H1 (cell line): ENCODE results near the gene GSTA3. TPM values are rescaled to one million over a fixed set of nuclear protein-coding genes. Genes with fewer than 3 reads are reported as not detected.

Experiments
- CTCF ChIA-PET: fragments of 300-600 bp; sonication (Branson Sonifier 250); formaldehyde crosslinking; loops from one replicate; lab custom pipeline; 2021; ENCODE audit not compliant: partially characterized antibody; lab: Charles Lee
- POLR2A ChIA-PET: fragments of 300-600 bp; sonication (Branson Sonifier 250); formaldehyde crosslinking; loops from one replicate; lab custom pipeline; 2021; ENCODE audit warnings: inconsistent platforms; ENCODE audit not compliant: partially characterized antibody; lab: Charles Lee
- DNase-seq, 2 experiments: peaks; one replicate each; pipeline versions ENCODE4 v3.0.0 to v3.0.0-alpha.2; 2010 to 2022; ENCODE audit warnings: low spot score in 2 of 2, low read depth in 1 of 2, mixed read lengths in 1 of 2
- FAIRE-seq: peaks from 2 replicates; lab custom pipeline; 2011; peaks lifted over from hg19 to GRCh38; lab: Jason Lieb, UNC
- H2AFZ ChIP-seq: 2 replicates; pipeline ENCODE4 v1.8.1; 2012; ENCODE audit warnings: low read length, inconsistent platforms
- H2AK5ac ChIP-seq: 2 replicates; pipeline ENCODE4 v1.6.1; 2013; ENCODE audit warnings: low read depth, low read length
- H2BK120ac ChIP-seq: replicated peaks from 2 replicates; pipeline ENCODE3; 2013; ENCODE audit warnings: low read depth, low read length, inconsistent platforms
- H2BK12ac ChIP-seq: 2 replicates; pipeline ENCODE4 v1.6.1; 2013; ENCODE audit warnings: low read depth, low read length
- H2BK15ac ChIP-seq: 2 replicates; pipeline ENCODE4 v1.6.1; 2013; ENCODE audit warnings: low read length
- H2BK20ac ChIP-seq: 2 replicates; pipeline ENCODE4 v1.6.1; 2013; ENCODE audit warnings: low read length
- H2BK5ac ChIP-seq: 2 replicates; pipeline ENCODE4 v1.6.1; 2013; ENCODE audit warnings: low read depth, low read length
- H3K14ac ChIP-seq: 2 replicates; pipeline ENCODE4 v1.6.1; 2013; ENCODE audit warnings: inconsistent platforms; ENCODE audit not compliant: insufficient read length
- H3K18ac ChIP-seq: 2 replicates; pipeline ENCODE4 v1.6.1; 2013; ENCODE audit warnings: low read length; ENCODE audit errors: extremely low read depth
- H3K23ac ChIP-seq: 2 replicates; pipeline ENCODE4 v1.6.1; 2013; ENCODE audit warnings: inconsistent platforms; ENCODE audit not compliant: insufficient read length
- H3K23me2 ChIP-seq: 2 replicates; pipeline ENCODE4 v1.6.1; 2013; ENCODE audit warnings: low read depth, low read length
- H3K27ac ChIP-seq: 2 replicates; pipeline ENCODE4 v1.6.1; 2011; ENCODE audit warnings: low read depth, low read length, inconsistent platforms
- H3K27me3 ChIP-seq, 4 experiments: replicated peaks in 1 of 4; 1 replicate in 1 of 4; 2 replicates in 3 of 4; pipeline versions ENCODE4 v1.6.1 to v1.8.1; 2011 to 2013; ENCODE audit warnings: low read length in 3 of 4, mild to moderate bottlenecking in 3 of 4, inconsistent platforms in 2 of 4, mixed read lengths in 2 of 4, moderate library complexity in 1 of 4; ENCODE audit not compliant: control insufficient read depth in 3 of 4, insufficient read depth in 3 of 4; ENCODE audit errors: extremely low read depth in 1 of 4
- H3K36me3 ChIP-seq, 4 experiments: 2 replicates each; pipeline versions ENCODE4 v1.6.1 to v1.8.1; 2011 to 2013; ENCODE audit warnings: mild to moderate bottlenecking in 4 of 4, low read length in 3 of 4, moderate library complexity in 2 of 4, control low read depth in 1 of 4, inconsistent platforms in 1 of 4; ENCODE audit not compliant: insufficient read depth in 4 of 4, control insufficient read depth in 2 of 4
- H3K4ac ChIP-seq: replicated peaks from 2 replicates; pipeline ENCODE3; 2013; ENCODE audit warnings: low read length, low read depth, mixed read lengths, inconsistent platforms; ENCODE audit not compliant: insufficient read length
- H3K4me1 ChIP-seq, 4 experiments: replicated peaks in 1 of 4; 1 replicate in 1 of 4; 2 replicates in 3 of 4; pipeline versions ENCODE4 v1.6.1 to v1.8.1; 2011 to 2013; ENCODE audit warnings: low read length in 3 of 4, inconsistent platforms in 2 of 4, mixed read lengths in 1 of 4; ENCODE audit not compliant: insufficient read depth in 4 of 4, control insufficient read depth in 3 of 4
- H3K4me2 ChIP-seq, 2 experiments: 2 replicates each; pipeline versions ENCODE4 v1.6.1 to v1.8.1; 2011 to 2013; ENCODE audit warnings: low read depth in 2 of 2, low read length in 2 of 2, control low read depth in 1 of 2, inconsistent platforms in 1 of 2, mild to moderate bottlenecking in 1 of 2; ENCODE audit not compliant: insufficient read depth in 1 of 2
- H3K4me3 ChIP-seq, 4 experiments: fragments of 200-600, 300-600 bp in 1 of 4; sonication (generic), shearing (Covaris generic), sonication (Bioruptor Twin) in 1 of 4; 2 replicates each; pipeline versions ENCODE4 v1.5.1 to v1.8.1; 2011 to 2016; ENCODE audit warnings: low read length in 4 of 4, low read depth in 3 of 4, control low read depth in 2 of 4, inconsistent platforms in 2 of 4, mild to moderate bottlenecking in 2 of 4, mixed read lengths in 1 of 4, moderate library complexity in 1 of 4; ENCODE audit not compliant: insufficient read depth in 2 of 4; ENCODE audit errors: extremely low read depth in 1 of 4
- H3K56ac ChIP-seq: replicated peaks from 2 replicates; pipeline ENCODE3; 2013; ENCODE audit warnings: low read depth, mild to moderate bottlenecking, mixed read lengths, low read length, inconsistent platforms; ENCODE audit not compliant: insufficient read length
- H3K79me1 ChIP-seq: 2 replicates; pipeline ENCODE4 v1.6.1; 2013; ENCODE audit warnings: low read depth, low read length, control low read depth
- H3K79me2 ChIP-seq, 2 experiments: 2 replicates each; pipeline versions ENCODE4 v1.6.1 to v1.8.1; 2012 to 2013; ENCODE audit warnings: low read length in 2 of 2, mild to moderate bottlenecking in 2 of 2, inconsistent platforms in 1 of 2; ENCODE audit not compliant: insufficient read depth in 2 of 2, control insufficient read depth in 1 of 2
- H3K9ac ChIP-seq, 4 experiments: replicated peaks in 1 of 4; 1 replicate in 1 of 4; 2 replicates in 3 of 4; pipeline versions ENCODE4 v1.6.1 to v1.8.1; 2011 to 2013; ENCODE audit warnings: low read depth in 3 of 4, low read length in 3 of 4, control low read depth in 2 of 4, mild to moderate bottlenecking in 2 of 4, moderate library complexity in 2 of 4, inconsistent platforms in 1 of 4; ENCODE audit errors: extremely low read depth in 1 of 4
- H3K9me3 ChIP-seq, 2 experiments: 2 replicates each; pipeline versions ENCODE4 v1.6.1 to v1.8.1; 2012 to 2013; ENCODE audit warnings: mild to moderate bottlenecking in 2 of 2, moderate library complexity in 2 of 2, control low read depth in 1 of 2, inconsistent platforms in 1 of 2, low read depth in 1 of 2, low read length in 1 of 2, mixed read lengths in 1 of 2; ENCODE audit not compliant: insufficient read depth in 2 of 2
- H4K20me1 ChIP-seq, 2 experiments: replicated peaks in 1 of 2; 2 replicates each; pipeline versions ENCODE3 to v1.8.1; 2011 to 2013; ENCODE audit warnings: inconsistent platforms in 2 of 2, low read length in 2 of 2, mild to moderate bottlenecking in 1 of 2; ENCODE audit not compliant: insufficient read depth in 2 of 2, control insufficient read depth in 1 of 2
- H4K5ac ChIP-seq: 2 replicates; pipeline ENCODE4 v1.6.1; 2013; ENCODE audit warnings: low read length, low read depth, mixed read lengths, inconsistent platforms; ENCODE audit not compliant: insufficient read length
- H4K8ac ChIP-seq: 2 replicates; pipeline ENCODE4 v1.8.0; 2013; ENCODE audit warnings: mild to moderate bottlenecking, moderate library complexity, low read length, inconsistent platforms; ENCODE audit not compliant: insufficient read depth; ENCODE audit errors: extremely low read depth
- H4K91ac ChIP-seq: replicated peaks from 2 replicates; pipeline ENCODE3; 2013; ENCODE audit warnings: low read length, mixed read lengths, inconsistent platforms; ENCODE audit not compliant: insufficient read length
- BRCA1 ChIP-seq: IDR thresholded peaks from 2 replicates; pipeline ENCODE4 v1.6.1; 2012; ENCODE audit warnings: low read depth, low read length, improper control_type of control experiment
- CTCF ChIP-seq, 3 experiments: IDR thresholded peaks; 1 replicate in 2 of 3; 2 replicates in 1 of 3; pipeline versions ENCODE4 v1.5.1 to v1.6.1; 2011; ENCODE audit warnings: low read length in 3 of 3, mild to moderate bottlenecking in 3 of 3, inconsistent platforms in 2 of 3, low read depth in 1 of 3, moderate library complexity in 1 of 3; ENCODE audit not compliant: insufficient read depth in 1 of 3; ENCODE audit errors: control extremely low read depth in 1 of 3
- POU5F1 ChIP-seq: IDR thresholded peaks from 2 replicates; pipeline ENCODE4 v1.6.1; 2011; ENCODE audit warnings: low read depth, mild to moderate bottlenecking, low read length, moderate library complexity
- RXRA ChIP-seq: IDR thresholded peaks from 2 replicates; pipeline ENCODE4 v1.6.1; 2011; ENCODE audit warnings: low read depth, mild to moderate bottlenecking, low read length, moderate library complexity; ENCODE audit not compliant: insufficient read depth
- TAF7 ChIP-seq: optimal IDR thresholded peaks from 2 replicates; pipeline ENCODE3; 2011; ENCODE audit warnings: low read depth, mild to moderate bottlenecking, inconsistent platforms, low read length, moderate library complexity, borderline replicate concordance
- WGBS, 2 experiments: shearing (Covaris generic) in 1 of 2; methylation state at CpG; one replicate each; pipeline versions ENCODE4 v1.1.6 to v1.1.7; 2013 to 2015; ENCODE audit warnings: low lambda C conversion rate in 2 of 2, mixed read lengths in 2 of 2, inconsistent platforms in 1 of 2, low coverage in 1 of 2, missing lambda C conversion rate in 1 of 2; ENCODE audit not compliant: insufficient replicate concordance in 2 of 2, insufficient coverage in 1 of 2, insufficient read length in 1 of 2; ENCODE audit errors: extremely low coverage in 1 of 2, missing lambda C conversion rate in 1 of 2; 5-methylcytosine and 5-hydroxymethylcytosine counted together
- polyA plus RNA-seq, 7 experiments: library from polyadenylated mRNA; depleted of rRNA in 3 of 7; stranded (reverse) in 5 of 7; unstranded in 2 of 7; fragments of >200 nt in 5 of 7; fragments of 200-250 nt in 2 of 7; gene quantifications; 1 replicate in 5 of 7; 2 replicates in 1 of 7; 4 replicates in 1 of 7; pipeline versions ENCODE4 v1.2.1 to v1.2.3, GENCODE V29; 2011 to 2013; ENCODE audit warnings: missing spikeins in 2 of 7, mixed read lengths in 2 of 7
- total RNA-seq: library from RNA; stranded (reverse); fragmentation: NEBNext Ultra II Directional; extraction: Animal tissue kit (Norgen Biotek cat#: 25700); gene quantifications from 2 replicates; pipeline ENCODE4 v1.2.1, GENCODE V29; 2021
- TF ChIP-seq, protein P1 (sequence below): IDR thresholded peaks from 2 replicates; pipeline ENCODE4 v1.6.1; 2012; ENCODE audit warnings: low read length, inconsistent platforms

GSTA3 gene
- total and polyA plus RNA-seq, 2 of the 8 experiments (the other 6 are each of a cell fraction or from before 2014, with no cell fraction given), result not detected

DNA sequence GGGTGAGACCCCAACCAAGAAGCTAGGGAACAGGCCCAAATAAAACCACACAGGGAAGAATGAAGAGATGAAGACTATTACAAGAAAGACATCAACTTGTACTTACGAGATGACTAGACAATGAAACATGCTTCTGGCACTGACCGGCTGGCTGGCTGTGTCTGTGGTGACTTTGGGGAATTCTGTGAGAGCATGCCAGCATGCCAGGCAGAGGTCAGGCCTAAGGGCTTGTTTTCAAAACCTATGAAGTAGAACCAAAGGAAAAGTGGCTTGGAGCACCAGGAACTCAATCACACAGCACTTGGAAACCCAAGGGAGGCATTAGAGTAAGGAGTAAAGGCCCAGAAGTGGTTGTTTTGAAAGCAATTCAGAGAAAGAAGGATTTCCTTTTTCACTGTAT lies 28.4 kb upstream of the GSTA3 start:
- Histone ChIP-seq H2BK120ac (no peak overlapping the region), H3K79me2 (no peaks in the 10 kb centered on the region), H3K79me1 (no peaks in the 10 kb centered on the region), H3K4me3 (no peak overlapping the region), H3K27me3 (no peaks in the 10 kb centered on the region), H3K23me2 (no peaks in the 10 kb centered on the region), H3K4me1 (no peaks in the 10 kb centered on the region), H3K56ac (no peak overlapping the region), H3K4ac (no peak overlapping the region), H3K18ac (no peak overlapping the region), H4K5ac (no peak overlapping the region), H2BK20ac (no peak overlapping the region), H2BK5ac (no peak overlapping the region), H2BK15ac (no peak overlapping the region), H3K27ac (no peak overlapping the region), H3K36me3 (no peaks in the 10 kb centered on the region), H4K20me1 (no peaks in the 10 kb centered on the region), H3K23ac (no peak overlapping the region), H2AK5ac (no peak overlapping the region), H2BK12ac (no peak overlapping the region), H4K8ac (no peak overlapping the region), H2AFZ (no peak overlapping the region), H4K91ac (no peak overlapping the region), H3K9me3 (no peaks in the 10 kb centered on the region), H3K9ac (no peak overlapping the region), H3K4me2 (no peak overlapping the region), H3K14ac (no peak overlapping the region)
- DNase-seq, result no peak
- 91% methylated on average over 2 of the region's 2 CpGs; no CpG with 5 or more reads in 1 of the 2 experiments for WGBS, 2 experiments
- POLR2A ChIA-PET, result no interaction called here
- no peak for FAIRE-seq
- CTCF ChIA-PET, result interaction anchor here (0.7 kb wide), 1 partner anchor 8 kb away, joined by 3 read pairs; no protein-coding TSS in a partner anchor
- TF ChIP-seq BRCA1, result no peak
- TF ChIP-seq, protein P1, sequence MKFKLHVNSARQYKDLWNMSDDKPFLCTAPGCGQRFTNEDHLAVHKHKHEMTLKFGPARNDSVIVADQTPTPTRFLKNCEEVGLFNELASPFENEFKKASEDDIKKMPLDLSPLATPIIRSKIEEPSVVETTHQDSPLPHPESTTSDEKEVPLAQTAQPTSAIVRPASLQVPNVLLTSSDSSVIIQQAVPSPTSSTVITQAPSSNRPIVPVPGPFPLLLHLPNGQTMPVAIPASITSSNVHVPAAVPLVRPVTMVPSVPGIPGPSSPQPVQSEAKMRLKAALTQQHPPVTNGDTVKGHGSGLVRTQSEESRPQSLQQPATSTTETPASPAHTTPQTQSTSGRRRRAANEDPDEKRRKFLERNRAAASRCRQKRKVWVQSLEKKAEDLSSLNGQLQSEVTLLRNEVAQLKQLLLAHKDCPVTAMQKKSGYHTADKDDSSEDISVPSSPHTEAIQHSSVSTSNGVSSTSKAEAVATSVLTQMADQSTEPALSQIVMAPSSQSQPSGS, result no peak
- TF ChIP-seq TAF7, result no peak
- TF ChIP-seq CTCF (IDR thresholded peaks at IDR 0.05; ENCODE audit: control extremely low read depth in 1 of 3, insufficient read depth in 1 of 3, low read depth in 1 of 3, low read length in 3 of 3), result no peak
- TF ChIP-seq RXRA, result no peak
- TF ChIP-seq POU5F1, result no peak
